Measurements from ENCODE around the gene ITM2B. TPM values are rescaled to one million over a fixed set of nuclear protein-coding genes. Genes with fewer than 3 reads are reported as not detected.
"Not testable (repeated sequence)": the region's sequence is repeated elsewhere in the genome, so short reads cannot be mapped to it uniquely, and the experiment has no call there.

The ITM2B gene
- total RNA-seq, 1 donor from 2014 or later: 127 TPM

DNA sequence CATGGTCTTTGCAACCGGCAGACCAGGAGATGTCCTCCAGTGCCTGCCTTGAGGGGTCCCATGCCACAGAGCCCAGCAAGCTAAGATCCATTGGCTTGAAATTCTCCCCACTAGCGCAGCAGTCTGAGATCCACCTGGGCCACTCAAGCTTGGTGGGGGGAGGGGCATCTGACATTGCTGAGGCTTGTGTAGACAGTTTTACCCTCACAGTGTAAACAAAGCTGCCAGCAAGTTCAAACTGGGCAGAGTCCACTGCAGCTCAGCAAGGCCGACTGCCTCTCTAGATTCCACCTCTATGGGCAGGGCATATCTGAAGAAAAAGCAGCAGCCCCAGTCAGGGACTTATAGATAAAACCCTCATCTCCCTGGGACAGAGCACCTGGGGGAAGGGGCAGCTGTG lies 32.0 kb upstream of the ITM2B start:
- H3K9me3 Mint-ChIP-seq: peaks cover 8% of the 10 kb centered on the region
- no peaks in the 10 kb centered on the region for H3K27me3 Mint-ChIP-seq (ENCODE audit: low read depth)
- no peak overlapping the region for H3K4me3 Mint-ChIP-seq
- H3K27ac Mint-ChIP-seq (ENCODE audit: unreplicated experiment): no peak overlapping the region
- no peak for TF ChIP-seq CTCF (conservative IDR thresholded peaks at IDR 0.05)
- no peak for DNase-seq (ENCODE audit: low read depth, low spot score)
- no peaks in the 10 kb centered on the region for H3K4me1 Mint-ChIP-seq
- peaks cover 3% of the 10 kb centered on the region for H3K36me3 Mint-ChIP-seq (ENCODE audit: low read depth)

- not testable (repeated sequence) for H3K9me3 Mint-ChIP-seq; H3K4me1 Mint-ChIP-seq; H3K27ac Mint-ChIP-seq (ENCODE audit: unreplicated experiment); H3K36me3 Mint-ChIP-seq (ENCODE audit: low read depth); H3K4me3 Mint-ChIP-seq; H3K27me3 Mint-ChIP-seq (ENCODE audit: low read depth); DNase-seq (ENCODE audit: low read depth, low spot score)
Observed at GRCh38 chr13:48207207-48207606, 25.8 kb upstream of the ITM2B start.

- Mint-ChIP-seq H3K27ac (ENCODE audit: unreplicated experiment) (no peak overlapping the region), H3K9me3 (peaks cover 3% of the 10 kb centered on the region), H3K27me3 (ENCODE audit: low read depth) (peaks cover 2% of the 10 kb centered on the region), H3K4me3 (no peak overlapping the region), H3K36me3 (ENCODE audit: low read depth) (no peaks in the 10 kb centered on the region), H3K4me1 (no peaks in the 10 kb centered on the region)
- DNase-seq (ENCODE audit: low read depth, low spot score): no peak
- no peak for TF ChIP-seq CTCF (conservative IDR thresholded peaks at IDR 0.05)
Observed at GRCh38 chr13:48210178-48210577, 22.8 kb upstream of the ITM2B start.

DNA sequence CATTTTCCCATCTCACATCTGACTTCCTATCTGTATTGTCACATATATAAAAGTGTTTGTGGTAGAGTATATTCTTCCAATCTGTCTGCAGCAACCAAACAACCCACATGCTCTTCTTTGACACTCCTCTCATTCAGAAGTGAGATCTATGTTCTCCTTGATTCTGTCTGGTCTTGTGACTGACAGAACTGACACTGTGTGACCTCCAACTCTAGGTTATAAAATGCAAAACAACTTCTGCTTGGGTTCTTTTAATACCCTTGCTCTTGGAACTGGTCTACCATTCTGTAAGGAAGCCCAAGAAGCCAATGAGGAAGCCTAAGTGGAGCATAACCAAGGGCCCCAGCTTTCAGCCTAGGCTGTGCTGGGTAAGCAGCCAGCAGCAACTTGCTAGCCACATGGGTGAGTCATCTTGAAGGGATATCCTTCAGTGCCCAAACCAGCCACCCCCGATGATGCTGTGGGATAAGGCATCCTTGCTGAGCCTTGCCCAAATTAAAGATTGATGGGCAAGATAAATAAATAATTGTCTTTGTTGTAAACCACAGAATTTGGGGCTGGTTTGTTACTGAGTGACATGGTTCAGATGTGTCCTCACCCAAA lies 18.4 kb upstream of the ITM2B start:
- no peak for DNase-seq (ENCODE audit: low read depth, low spot score)
- Mint-ChIP-seq H3K27me3 (ENCODE audit: low read depth) (peaks cover 2% of the 10 kb centered on the region), H3K36me3 (ENCODE audit: low read depth) (peaks cover 2% of the 10 kb centered on the region), H3K4me1 (no peaks in the 10 kb centered on the region), H3K9me3 (peaks cover 3% of the 10 kb centered on the region), H3K27ac (ENCODE audit: unreplicated experiment) (no peak overlapping the region), H3K4me3 (no peak overlapping the region)
- no peak for TF ChIP-seq CTCF (conservative IDR thresholded peaks at IDR 0.05)

DNA sequence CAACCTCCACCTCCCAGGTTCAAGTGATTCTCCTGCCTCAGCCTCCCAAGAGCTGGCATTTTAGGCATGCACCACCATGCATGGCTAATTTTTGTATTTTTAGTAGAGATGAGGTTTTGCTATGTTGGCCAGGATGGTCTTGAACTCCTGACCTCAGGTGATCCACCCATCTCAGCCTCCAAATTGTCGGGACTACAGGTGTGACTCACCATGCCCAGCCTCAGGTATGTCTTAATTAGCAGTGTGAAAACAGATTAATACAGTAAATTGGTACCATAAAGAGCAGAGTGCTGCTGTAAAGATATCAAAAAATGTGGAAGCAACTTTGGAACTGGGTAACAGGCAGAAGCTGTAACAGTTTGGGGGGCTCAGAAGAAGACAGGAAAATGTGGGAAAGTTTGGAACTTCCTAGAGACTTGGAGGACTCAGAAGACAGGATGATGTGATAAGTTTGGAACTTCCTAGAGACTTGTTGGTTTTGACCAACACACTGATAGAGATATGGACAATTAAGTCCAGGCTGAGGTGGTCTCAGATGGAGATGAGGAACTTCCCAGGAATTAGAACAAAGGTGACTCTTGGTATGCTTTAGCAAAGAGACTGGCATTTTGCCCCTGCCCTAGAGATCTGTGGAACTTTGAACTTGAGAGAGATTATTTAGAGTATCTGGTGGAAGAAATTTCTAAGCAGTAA lies 17.3 kb upstream of the ITM2B start:
- H3K36me3 Mint-ChIP-seq (ENCODE audit: low read depth); H3K27ac Mint-ChIP-seq (ENCODE audit: unreplicated experiment); H3K4me1 Mint-ChIP-seq; H3K4me3 Mint-ChIP-seq; H3K27me3 Mint-ChIP-seq (ENCODE audit: low read depth); DNase-seq (ENCODE audit: low read depth, low spot score); H3K9me3 Mint-ChIP-seq: not testable (repeated sequence)

GRCh38 chr13:48216204-48216711 lies 16.7 kb upstream of the ITM2B start:
- peaks cover 3% of the 10 kb centered on the region for H3K9me3 Mint-ChIP-seq
- no peaks in the 10 kb centered on the region for H3K4me1 Mint-ChIP-seq
- H3K36me3 Mint-ChIP-seq (ENCODE audit: low read depth): peaks cover 2% of the 10 kb centered on the region
- TF ChIP-seq CTCF (conservative IDR thresholded peaks at IDR 0.05): no peak
- H3K27ac Mint-ChIP-seq (ENCODE audit: unreplicated experiment): no peak overlapping the region
- H3K4me3 Mint-ChIP-seq: no peak overlapping the region
- DNase-seq (ENCODE audit: low read depth, low spot score): no peak
- H3K27me3 Mint-ChIP-seq (ENCODE audit: low read depth): peaks cover 2% of the 10 kb centered on the region

Data from neural crest cell (in vitro differentiated cells).